HG02678 (cell line): ENCODE results near the gene MRPL53.
"Not testable (repeated sequence)": the region's sequence is repeated elsewhere in the genome, so short reads cannot be mapped to it uniquely, and the experiment has no call there.

Source experiments
- ATAC-seq: cut with Tn5 transposase; IDR thresholded peaks from one replicate; pipeline ENCODE4 v1.9.1; 2021; ENCODE audit warnings: mild to moderate bottlenecking, moderate library complexity; ENCODE audit not compliant: unreplicated experiment

MRPL53 gene

DNA sequence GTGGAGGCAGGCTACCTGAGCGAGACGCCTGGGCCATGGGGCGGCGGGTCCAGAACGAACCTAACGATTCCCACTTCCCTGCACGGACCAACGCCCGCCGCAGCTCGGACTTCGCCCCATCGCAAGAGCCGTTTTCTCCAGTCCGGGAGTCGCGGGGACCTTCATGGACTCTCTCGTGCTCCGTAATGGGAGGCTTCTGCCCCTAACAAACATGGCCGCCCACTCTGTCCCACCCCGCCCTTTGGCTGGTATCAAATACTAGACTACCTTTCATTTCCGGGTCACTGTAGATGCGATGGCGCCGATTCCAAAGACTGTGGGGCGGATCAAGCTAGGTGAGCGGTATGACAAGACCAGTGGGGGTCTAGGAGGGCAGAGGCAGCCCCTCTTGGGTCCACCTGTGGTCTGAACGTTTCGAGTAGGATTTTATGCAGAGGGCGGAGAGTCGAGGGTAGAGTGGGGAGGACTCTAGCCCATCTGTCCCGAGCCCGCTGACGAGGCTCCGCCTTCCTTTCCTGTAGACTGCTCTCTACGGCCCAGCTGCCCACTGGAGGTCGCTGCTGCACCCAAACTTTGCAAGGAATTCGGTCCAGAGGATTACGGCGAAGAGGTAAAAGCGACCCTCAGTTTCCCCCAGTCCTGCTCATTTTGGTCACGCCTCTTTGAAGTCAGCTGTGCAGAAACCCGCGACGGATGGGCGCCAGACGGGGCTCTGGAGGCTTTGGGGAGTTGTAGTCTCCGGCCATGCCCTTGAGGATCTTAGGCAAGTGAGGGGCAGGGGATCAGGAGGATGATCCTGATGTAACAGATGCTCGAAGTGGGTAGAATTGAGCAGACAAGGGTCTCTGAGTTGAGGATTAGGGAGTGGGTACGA is 10.6 kb upstream of the MRPL53 start, which contains the start of the genes CCDC142 and TTC31:
TSS of gene CCDC142 (minus strand) at position 198 of the 874 bp plus-strand sequence. CDS start at position 37, 161 bp downstream.
TSS of gene TTC31 (plus strand) at position 281 of the 874 bp plus-strand sequence. CDS start at position 296, 15 bp downstream.
- peak; percentile 92 for ATAC-seq

DNA sequence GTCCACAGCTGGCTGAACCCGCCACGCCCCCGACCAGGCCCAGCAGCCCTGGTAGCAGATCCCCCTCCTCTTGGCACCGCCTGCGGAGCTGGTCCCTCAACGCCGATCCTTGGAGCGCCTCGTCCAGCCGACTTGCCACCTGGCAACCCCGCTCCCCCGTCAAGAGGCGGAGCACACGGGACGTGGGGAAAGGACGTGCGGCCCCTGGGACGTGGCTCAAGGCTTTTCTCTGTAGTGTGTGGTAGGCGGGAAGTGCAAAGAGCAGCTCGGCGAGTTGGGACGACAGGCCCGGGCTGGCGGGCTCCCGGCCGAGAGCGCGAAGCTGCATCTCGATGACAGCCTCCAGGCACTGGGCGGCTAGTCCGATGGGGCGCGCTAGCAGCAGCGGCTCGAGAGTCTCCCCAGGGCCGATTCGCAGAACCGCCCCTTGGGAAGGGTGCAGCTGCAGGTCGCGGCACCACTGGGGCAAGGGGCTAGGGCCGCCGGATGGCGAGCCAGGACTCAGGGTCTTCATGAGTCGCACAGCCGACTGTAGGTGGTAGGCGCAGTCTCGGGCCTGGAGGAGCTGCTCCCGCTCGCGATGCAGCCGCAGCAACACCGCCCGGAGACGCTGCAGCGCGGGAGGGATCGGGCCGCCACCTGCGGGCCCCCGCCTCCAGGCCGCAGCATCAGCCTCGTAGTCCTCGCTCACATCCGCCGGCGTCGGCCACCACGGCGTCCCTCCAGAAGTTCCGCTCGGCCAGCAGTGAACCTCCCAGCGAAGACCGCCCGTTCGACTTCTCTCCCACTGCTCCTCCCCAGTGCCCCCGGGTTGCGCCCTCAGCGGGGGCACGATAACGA is 9.7 kb upstream of the MRPL53 start:
- ATAC-seq: peak; percentile 40

DNA sequence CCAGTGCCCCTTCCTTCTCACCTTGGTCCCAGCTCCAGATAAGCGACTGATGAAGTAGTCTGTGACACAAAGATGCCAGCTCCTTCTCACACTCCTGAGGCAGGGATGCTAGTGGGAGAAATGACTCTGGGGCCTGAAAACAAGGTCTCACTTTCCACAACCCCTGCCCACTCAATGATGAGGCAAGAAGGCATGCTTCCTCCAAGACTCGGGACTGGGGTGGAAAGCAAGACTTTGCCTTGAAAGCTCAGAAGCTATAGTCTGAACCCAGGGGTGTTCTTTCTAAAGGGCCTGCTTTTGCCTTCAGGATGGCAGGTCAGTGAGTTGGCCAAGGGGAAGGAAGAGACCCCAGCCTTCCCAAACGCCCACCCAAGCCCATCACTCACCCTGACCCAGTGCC is 9.0 kb upstream of the MRPL53 start:
- no peak for ATAC-seq

DNA sequence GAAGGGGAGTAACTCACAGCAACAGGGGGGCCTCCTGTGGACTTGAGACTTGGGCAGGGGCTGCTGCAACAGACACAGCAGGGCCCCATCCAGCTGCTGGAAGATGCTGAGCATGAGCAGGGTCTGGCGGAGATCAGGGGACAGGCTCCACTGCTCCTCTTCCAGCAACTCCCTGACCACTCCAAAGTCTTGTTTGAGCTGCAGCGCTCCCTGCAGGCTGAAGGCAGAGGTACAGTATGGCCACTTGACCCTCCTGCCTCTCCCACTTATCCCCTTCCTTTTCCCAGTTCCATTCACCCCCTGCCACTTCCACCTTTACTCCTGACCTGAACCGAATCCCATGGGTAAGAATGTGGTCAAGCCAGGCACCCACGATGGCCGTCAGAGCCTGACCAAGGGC is 2.4 kb upstream of the MRPL53 start:
- ATAC-seq: no peak

DNA sequence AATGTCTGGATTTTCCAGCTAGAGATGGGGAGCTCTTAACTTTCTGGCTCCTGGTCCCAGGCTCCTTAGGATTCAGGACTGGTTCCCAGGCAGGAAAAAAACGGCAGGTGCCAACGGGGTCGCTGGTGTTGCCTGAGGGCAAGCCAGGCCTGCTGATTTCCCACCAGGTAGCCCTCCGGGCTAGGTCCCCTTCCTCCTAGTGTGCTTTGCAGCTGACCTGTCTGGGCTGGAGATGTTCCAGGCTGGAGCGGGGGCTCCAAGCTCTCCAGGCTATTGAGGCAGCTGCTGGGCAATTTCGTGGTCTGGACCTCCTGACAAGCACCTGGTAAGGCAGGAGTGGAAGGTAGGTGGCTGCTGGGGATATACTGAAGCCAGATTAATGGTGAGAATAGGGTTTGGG is 2.0 kb upstream of the MRPL53 start:
- no peak for ATAC-seq

DNA sequence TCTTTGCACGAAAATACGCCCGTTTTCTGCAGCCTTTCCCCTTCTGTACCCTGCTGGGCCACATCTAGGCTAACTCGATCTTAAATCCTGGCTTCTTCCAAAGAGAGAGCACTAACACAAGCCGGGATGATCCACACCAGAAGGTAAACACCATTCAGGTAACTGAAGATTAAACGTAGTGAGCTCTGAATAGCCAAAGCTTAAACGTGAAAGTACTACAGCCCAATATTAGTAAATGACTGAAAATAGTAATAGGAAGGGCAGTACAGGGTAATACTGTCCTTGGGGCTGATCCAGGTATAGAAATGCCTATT is 422 bp upstream of the MRPL53 start:
- ATAC-seq: no peak

DNA sequence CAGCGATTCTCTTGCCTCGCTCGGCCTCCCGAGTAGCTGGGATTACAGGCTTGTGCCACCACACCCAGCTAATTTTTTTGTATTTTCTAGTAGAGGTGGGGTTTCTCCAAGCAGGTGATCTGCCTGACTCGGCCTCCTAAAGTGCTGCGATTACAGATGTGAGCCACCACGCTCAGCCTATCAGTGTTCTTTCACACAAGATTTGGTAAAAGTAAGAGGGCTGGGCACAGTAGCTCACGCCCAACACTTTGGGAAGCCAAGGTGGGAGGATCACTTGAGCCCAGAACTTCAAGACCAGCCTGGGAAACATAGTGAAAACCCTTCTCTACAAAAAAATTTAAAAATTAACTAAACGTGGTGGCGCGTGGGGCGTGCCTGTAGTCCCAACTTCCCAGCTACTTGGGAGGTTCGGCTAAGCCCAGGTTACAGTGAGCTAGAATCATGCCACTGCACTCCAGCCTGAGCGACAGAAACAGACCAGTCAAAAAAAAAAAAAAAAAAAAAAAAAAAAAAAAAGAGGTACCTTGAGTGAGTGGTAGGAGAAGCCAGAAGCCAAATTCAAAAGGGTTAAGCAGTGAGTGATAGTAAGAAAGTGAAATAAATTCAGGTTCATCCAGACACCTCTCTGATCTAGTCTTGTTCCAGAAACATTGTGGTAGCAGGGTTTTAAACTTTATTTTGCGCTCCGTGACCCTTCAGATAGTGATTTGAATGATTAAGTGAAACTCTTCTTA is 981 bp downstream of the MRPL53 start:
- ATAC-seq: no peak

DNA sequence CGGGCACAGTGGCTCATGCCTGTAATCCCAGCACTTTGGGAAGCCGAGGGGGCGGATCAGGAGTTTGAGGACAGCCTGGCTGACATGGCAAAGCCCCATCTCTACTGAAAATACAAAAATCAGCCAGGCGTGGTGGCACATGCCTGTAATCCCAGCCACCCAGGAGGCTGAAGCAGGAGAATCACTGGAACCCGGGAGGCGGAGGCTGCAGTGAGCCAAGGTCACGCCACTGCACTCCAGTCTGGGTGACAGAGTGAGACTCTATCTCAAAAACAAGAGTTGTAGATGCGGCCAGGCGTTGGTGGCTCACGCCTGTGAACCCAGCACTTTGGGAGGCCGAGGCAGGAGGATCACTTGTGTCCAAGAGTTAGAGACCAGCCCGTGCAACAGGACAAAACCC is 1.7 kb downstream of the MRPL53 start:
- not testable (repeated sequence) for ATAC-seq

DNA sequence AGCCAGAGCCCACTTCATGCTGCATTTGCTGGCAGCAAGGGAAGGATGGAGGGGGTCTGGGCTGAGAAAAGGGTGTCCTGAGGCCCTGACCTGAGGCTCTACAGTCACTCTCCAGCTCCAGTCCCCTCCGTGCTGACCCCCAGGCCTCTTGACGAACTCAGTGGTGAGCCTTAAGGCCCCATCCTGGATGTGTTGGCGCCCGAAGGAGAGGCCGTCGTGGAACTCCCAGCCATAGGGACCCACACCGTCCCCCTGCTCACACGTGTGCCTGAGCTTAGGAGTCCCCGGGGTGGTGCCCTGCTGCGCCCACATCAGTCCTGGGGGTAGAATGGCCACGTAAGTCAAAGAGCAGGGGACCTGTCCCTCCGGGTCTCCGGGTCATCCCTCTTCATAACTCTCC is 8.1 kb downstream of the MRPL53 start:
- no peak for ATAC-seq

DNA sequence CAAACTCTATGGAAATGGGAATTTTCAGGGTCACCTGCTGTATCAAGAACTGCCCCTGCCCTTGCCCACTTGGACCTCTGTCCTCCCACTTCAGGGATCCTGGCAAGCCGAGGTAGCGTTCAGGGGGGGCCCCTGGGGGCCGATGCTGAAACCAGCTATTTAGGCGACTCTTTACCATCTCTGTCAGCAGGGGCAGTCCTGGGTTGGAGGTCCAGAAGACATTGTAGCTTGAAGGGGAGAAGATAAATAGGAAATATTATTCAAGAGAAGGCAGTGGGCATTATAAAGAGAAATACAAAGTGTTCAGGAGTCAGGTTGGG is 9.7 kb downstream of the MRPL53 start:
- ATAC-seq: no peak

DNA sequence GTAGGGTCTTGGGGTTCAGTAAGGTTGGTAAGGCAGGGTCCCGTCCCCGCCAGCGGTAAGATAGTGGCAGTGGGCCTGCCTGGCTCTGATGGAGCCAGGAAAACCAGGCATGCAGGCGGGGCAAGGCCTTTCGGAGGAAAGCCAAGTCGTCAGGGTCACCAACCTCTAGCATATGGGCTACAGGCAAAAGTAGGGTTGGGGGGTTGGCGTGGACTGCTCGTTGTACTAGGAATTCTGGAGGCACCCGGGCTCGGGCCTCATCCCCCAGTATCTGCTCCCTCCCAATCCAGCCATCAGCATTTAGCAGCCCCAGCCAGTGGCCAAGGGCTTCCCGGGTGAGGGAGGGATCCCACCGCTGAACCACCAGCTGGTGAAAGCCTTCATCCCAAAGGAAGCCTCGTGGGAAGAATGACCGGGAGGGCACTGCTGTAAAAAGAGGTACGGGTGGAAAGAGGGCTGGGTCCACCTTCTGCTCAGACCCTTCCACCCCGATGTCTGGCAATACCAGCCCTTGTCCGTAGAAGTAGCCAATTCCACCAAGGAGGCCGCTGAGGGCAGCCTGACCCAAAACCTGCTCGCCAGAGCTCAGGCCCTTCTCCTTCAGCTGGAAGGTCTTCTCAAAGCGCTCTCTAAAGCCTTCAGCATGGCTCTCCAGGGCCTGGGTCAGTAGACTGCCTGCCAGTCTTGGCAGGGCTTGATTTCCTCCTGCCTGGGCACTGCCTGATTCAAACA is 10.3 kb downstream of the MRPL53 start:
- no peak for ATAC-seq

DNA sequence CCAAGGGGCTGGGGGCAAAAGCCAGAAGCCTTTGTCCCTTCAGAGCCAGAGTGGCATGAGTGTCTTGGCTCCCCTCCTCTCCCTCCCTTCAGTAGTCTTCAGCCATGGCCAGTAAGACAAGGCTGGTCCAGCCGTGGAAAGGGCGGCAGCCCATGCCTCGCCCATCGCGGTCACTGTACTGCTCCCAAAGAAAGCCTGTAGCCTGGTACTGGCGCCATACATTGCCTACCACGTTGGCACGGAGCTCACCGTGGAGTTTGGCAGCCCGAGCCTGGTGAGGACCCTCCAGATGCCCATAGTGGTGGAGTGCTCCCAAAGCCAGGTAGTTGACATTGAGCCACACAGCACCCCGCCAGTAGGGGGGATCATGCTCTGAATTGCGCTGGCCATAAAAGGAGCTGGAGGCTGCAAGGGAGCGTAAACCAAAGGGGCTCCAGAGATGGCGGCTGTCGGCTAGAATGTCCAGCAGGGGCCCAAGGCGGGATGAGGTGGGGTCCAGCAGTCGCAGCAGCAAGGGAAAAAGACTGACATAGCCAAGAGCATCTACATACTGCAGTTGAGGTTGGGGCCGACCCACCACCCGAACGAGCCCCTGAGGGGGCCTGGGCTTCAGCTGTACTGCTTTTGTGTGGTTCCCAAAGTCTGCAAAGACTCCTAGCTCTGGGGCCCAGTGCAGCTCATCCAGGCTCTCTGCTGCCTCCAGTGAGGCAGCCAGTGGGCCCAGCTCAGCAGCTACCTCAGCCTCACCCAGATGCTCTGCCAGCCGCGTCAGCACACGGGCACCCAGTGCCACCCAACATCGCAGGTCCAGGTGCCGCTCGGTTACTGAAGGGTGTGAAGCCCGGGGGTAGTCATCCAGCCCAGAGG is 11.1 kb downstream of the MRPL53 start:
- ATAC-seq: no peak

DNA sequence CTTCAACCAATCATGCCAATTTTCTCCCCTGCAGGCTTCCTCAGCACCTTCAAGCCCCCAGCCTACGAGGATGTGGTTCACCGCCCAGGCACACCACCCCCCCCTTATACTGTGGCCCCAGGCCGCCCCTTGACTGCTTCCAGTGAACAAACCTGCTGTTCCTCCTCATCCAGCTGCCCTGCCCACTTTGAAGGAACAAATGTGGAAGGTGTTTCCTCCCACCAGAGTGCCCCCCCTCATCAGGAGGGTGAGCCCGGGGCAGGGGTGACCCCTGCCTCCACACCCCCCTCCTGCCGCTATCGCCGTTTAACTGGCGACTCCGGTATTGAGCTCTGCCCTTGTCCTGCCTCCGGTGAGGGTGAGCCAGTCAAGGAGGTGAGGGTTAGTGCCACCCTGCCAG is 12.3 kb downstream of the MRPL53 start:
- ATAC-seq: not testable (repeated sequence)

DNA sequence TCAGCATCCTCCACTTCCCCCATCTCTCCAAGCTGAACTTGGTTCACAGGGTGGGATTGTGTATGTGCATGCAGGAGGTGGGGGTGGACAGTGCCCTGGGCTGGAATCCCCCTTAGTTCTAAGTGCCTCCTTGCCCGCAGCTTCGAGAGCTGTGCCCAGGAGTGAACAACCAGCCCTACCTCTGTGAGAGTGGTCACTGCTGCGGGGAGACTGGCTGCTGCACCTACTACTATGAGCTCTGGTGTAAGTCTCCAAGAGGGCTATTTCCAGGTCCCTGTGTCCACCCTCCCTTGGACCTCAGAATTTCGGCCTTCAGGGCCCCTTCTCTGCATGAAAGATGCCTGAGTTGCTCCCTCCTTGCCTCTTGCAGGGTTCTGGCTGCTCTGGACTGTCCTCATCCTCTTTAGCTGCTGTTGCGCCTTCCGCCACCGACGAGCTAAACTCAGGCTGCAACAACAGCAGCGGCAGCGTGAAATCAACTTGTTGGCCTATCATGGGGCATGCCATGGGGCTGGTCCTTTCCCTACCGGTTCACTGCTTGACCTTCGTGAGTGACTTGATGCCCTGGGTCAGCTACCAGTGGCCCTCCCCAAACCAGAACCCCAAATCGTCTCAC is 12.9 kb downstream of the MRPL53 start:
- ATAC-seq: not testable (repeated sequence)

DNA sequence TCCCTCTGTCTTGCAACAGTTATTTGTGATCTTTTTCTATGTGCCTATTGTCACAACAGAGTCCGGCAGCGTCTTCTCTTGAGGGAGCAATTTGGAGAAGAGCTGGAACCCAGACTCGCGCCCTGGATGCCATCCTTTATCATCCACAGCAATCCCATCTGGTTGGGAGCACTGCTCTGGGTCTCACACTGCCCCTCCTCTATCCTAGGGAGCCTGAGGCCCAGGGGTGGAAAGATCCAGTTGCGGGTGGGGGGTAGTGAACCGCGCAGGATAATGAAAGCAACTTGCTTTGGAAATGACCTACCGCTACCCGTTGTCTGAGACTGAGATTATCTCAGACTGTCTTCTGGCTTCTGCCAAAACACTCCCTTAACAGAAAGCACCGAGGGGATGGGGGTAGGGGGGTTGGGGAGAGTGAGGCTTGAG is 13.5 kb downstream of the MRPL53 start:
- no peak for ATAC-seq

DNA sequence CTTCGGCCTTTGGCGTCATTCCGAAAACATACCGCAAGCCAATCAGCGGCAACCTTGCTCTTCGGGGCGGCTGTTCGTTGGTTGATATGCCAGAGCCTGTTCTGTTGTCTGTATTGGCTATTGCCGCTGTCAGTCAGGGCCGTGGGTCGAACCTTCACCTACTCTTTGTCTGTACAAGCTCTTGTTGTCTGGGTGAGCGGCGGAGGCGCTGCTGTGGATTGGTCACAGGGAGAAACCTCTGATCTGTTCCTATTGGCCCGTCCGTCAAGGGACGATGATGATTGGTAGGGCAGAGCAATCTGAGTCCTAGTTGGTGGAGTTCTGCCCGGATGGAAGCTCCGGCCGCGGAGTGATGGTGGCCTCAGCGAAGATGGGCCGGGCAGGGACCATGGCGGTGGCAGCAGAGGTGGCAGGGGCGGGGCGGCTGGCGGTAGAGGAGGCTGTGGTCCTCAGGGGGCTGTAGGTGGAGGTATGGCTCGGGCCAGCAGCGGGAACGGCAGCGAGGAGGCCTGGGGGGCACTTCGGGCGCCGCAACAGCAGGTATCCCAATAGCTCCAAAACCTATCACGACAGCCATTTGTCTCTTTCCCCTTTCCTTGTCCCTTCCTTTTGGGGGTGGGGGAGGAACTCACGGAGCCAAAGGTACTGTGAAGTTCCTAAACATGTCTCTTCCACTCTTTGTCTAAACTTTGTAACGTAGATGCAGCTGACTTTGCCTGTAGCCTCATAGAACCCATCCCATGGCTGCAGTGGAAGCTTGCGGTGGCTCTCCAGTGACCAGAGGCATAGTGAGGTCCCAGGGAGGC is 14.1 kb downstream of the MRPL53 start, which contains the start of gene WBP1:
TSS of gene WBP1 (plus strand) at position 307 of the 806 bp plus-strand sequence. CDS start at position 472, 165 bp downstream.
- peak; percentile 83 for ATAC-seq

DNA sequence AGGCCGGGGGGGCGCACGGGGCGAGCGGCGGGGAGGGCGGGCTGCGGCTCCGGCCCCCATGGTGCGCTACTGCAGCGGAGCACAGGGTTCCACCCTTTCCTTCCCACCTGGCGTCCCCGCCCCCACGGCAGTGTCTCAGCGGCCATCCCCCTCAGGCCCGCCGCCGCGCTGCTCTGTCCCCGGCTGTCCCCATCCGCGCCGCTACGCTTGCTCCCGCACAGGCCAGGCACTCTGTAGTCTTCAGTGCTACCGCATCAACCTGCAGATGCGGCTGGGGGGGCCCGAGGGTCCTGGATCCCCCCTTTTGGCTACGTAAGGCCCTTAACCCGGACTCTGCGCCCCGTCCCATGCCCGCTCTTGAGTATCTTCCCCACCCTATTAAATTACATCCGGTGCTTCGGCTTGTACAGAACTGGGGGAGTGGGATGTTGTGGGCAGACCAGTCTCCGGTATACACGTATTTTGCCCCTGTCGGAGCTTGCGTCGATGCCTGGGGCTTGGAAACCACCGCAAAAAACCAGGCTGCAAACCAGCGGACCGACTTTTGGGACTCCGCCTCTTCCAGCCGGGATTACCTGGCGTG is 14.8 kb downstream of the MRPL53 start:
- peak; percentile 33 for ATAC-seq

DNA sequence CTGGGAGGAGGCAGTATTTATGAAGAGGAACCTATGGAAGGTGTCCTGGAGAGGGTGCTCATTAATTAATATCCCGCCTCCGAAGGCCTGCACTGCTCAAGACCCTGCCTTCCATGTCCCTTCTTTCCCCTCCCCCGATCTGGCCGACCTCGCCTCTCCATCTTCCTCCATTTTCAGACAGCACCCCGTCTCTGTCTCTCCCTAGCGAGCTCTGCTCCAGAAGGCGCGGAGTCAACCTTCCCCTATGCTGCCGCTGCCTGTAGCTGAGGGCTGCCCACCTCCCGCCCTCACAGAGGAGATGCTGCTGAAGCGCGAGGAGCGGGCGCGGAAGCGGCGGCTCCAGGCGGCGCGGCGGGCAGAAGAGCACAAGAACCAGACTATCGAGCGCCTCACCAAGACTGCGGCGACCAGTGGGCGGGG is 15.3 kb downstream of the MRPL53 start:
- ATAC-seq: no peak
